BLaER1 (cell line): ENCODE data around the gene CREB5.
"Not testable (repeated sequence)": the region's sequence is repeated elsewhere in the genome, so short reads cannot be mapped to it uniquely, and the experiment has no call there.

Source experiments
- H3K27ac ChIP-seq: shearing (Covaris generic); formaldehyde crosslinking; 2 replicates; pipeline ENCODE4 v1.8.1; 2022
- H3K27me3 ChIP-seq: shearing (Covaris generic); formaldehyde crosslinking; 2 replicates; pipeline ENCODE4 v1.8.1; 2022
- H3K36me3 ChIP-seq: shearing (Covaris generic); formaldehyde crosslinking; 2 replicates; pipeline ENCODE4 v1.8.1; 2022
- H3K4me1 ChIP-seq: shearing (Covaris generic); formaldehyde crosslinking; 2 replicates; pipeline ENCODE4 v1.8.1; 2022
- H3K4me2 ChIP-seq: shearing (Covaris generic); formaldehyde crosslinking; 2 replicates; pipeline ENCODE4 v1.8.1; 2022
- H3K4me3 ChIP-seq: shearing (Covaris generic); formaldehyde crosslinking; 2 replicates; pipeline ENCODE4 v1.8.1; 2022
- H3K9ac ChIP-seq: shearing (Covaris generic); formaldehyde crosslinking; 2 replicates; pipeline ENCODE4 v1.8.1; 2022
- H3K9me3 ChIP-seq: shearing (Covaris generic); formaldehyde crosslinking; 2 replicates; pipeline ENCODE4 v1.8.1; 2022
- H4K20me1 ChIP-seq: shearing (Covaris generic); formaldehyde crosslinking; 2 replicates; pipeline ENCODE4 v1.8.1; 2022
- Cebpa-rat ChIP-seq: shearing (Covaris generic); IDR thresholded peaks from 2 replicates; pipeline ENCODE4 v1.8.1; 2022

The CREB5 gene

DNA sequence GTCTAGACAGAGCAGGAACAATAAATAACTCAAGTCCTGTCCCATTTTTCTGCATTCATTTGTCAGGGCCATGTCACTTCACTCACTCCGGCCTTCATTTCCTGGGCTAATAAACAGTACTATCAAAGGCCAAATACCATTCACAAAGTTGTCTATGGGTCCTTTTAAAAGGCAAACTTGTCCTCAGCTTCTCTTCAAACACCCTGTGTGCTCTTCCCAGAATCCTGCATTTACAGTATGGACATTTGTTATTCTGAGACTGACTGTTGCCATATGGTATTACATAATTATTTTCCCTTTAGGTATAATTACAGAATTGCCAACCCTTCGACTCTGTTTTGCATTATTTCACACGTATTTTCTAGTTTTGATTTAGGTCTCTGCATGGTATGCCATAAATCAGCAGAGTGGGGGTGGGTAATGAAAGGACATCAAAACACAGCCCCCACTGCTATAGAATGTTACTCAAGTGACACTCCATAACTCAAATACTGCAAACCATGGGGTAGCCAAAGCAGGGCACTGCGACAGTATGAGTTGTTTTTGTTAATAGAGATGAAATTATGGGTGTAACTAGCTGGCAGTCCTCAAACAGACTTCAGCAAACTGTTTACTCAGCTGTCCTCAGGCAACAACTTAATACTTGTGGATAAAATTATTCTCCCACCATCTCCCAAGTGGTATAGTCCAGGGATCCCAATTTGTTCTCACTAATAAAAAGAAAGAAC, 362.1 kb downstream of the CREB5 start:
- H3K9ac ChIP-seq: no peak overlapping the region
- H4K20me1 ChIP-seq: no peaks in the 10 kb centered on the region
- no peaks in the 10 kb centered on the region for H3K36me3 ChIP-seq
- H3K4me3 ChIP-seq: no peak overlapping the region
- 0 out of 2 replicates have a peak, but pooled peaks cover 5% of the 10 kb centered on the region for H3K9me3 ChIP-seq
- TF ChIP-seq Cebpa-rat: no peak
- H3K4me2 ChIP-seq: no peak overlapping the region
- H3K27ac ChIP-seq: no peak overlapping the region
- H3K4me1 ChIP-seq: no peaks in the 10 kb centered on the region
- H3K27me3 ChIP-seq: no peaks in the 10 kb centered on the region

GRCh38 chr7:28776463-28777157, 364.3 kb downstream of the CREB5 start:
- Histone ChIP-seq H3K4me3 (no peak overlapping the region), H3K27me3 (no peaks in the 10 kb centered on the region), H3K9ac (no peak overlapping the region), H4K20me1 (no peaks in the 10 kb centered on the region), H3K27ac (no peak overlapping the region), H3K4me1 (no peaks in the 10 kb centered on the region), H3K9me3 (no peaks in the 10 kb centered on the region), H3K4me2 (no peak overlapping the region), H3K36me3 (no peaks in the 10 kb centered on the region)
- TF ChIP-seq Cebpa-rat: no peak

- Histone ChIP-seq H3K9ac (no peak overlapping the region), H4K20me1 (no peaks in the 10 kb centered on the region), H3K27ac (no peak overlapping the region), H3K27me3 (no peaks in the 10 kb centered on the region), H3K4me3 (no peak overlapping the region), H3K4me1 (peaks cover 15% of the 10 kb centered on the region), H3K9me3 (no peaks in the 10 kb centered on the region), H3K36me3 (no peaks in the 10 kb centered on the region), H3K4me2 (no peak overlapping the region)
- TF ChIP-seq Cebpa-rat: no peak
Observed at GRCh38 chr7:28778786-28779185, 366.5 kb downstream of the CREB5 start.

GRCh38 chr7:28779954-28780353, 367.6 kb downstream of the CREB5 start:
- H3K4me1 ChIP-seq: peaks cover 27% of the 10 kb centered on the region
- H3K27me3 ChIP-seq: no peaks in the 10 kb centered on the region
- no peak for TF ChIP-seq Cebpa-rat
- no peaks in the 10 kb centered on the region for H3K9me3 ChIP-seq
- H3K36me3 ChIP-seq: no peaks in the 10 kb centered on the region
- no peaks in the 10 kb centered on the region for H4K20me1 ChIP-seq
- H3K4me3 ChIP-seq: no peak overlapping the region
- H3K9ac ChIP-seq: no peak overlapping the region
- no peak overlapping the region for H3K27ac ChIP-seq
- no peak overlapping the region for H3K4me2 ChIP-seq

- no peaks in the 10 kb centered on the region for H3K27me3 ChIP-seq
- no peak overlapping the region for H3K4me3 ChIP-seq
- peaks cover 51% of the 10 kb centered on the region for H3K4me1 ChIP-seq
- no peaks in the 10 kb centered on the region for H4K20me1 ChIP-seq
- TF ChIP-seq Cebpa-rat: no peak
- H3K4me2 ChIP-seq: peak overlapping the region; percentile 34; the same call in 1 of the 2 replicates
- no peaks in the 10 kb centered on the region for H3K9me3 ChIP-seq
- H3K36me3 ChIP-seq: no peaks in the 10 kb centered on the region
- H3K9ac ChIP-seq: no peak overlapping the region
- H3K27ac ChIP-seq: no peak overlapping the region
Observed at GRCh38 chr7:28782362-28782761, 370.0 kb downstream of the CREB5 start.

DNA sequence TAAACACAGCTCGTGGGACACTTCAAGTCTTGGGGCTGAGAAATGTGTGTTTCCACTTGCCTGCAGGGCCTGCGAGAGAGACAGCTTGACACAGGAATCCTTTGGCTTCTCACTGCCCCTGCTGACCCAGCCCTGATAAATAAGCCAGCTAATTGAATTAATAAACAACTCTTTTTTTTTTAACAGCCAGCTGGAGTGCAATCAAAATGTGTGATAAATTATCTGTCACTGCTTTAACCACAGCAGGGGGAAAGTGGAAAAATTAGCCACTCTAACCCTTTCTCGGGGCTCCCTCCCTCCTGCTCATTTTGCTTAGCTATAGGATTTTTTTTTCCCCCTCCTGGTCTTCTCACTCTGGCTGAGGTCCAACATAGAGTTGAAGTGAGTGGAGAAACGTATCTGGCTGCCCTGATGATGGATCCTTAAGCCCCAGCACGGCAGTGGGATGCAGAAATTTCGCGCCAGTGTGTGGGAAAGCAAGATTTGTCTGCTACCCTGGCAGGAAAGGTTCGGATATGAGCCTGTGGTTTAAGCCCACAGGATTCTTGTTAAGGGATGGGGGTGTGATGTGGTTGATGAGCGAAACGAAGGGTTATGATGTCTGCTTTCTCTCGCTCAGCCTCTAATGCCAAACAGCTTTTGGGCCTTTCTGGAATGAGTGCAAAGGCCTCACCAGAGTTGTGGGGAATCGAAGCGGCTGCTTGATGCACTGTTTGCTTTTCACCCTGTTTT, 372.0 kb downstream of the CREB5 start:
- Histone ChIP-seq H3K4me3 (no peak overlapping the region), H3K9me3 (no peaks in the 10 kb centered on the region), H3K27me3 (no peaks in the 10 kb centered on the region), H3K27ac (no peak overlapping the region), H3K36me3 (no peaks in the 10 kb centered on the region), H3K9ac (no peak overlapping the region), H3K4me1 (peaks cover 59% of the 10 kb centered on the region), H4K20me1 (no peaks in the 10 kb centered on the region), H3K4me2 (peak overlapping the region; percentile 55)
- TF ChIP-seq Cebpa-rat: no peak

GRCh38 chr7:28785041-28785995, 373.0 kb downstream of the CREB5 start:
- no peaks in the 10 kb centered on the region for H3K36me3 ChIP-seq
- no peak overlapping the region for H3K9ac ChIP-seq
- H3K27me3 ChIP-seq: no peaks in the 10 kb centered on the region
- peaks cover 59% of the 10 kb centered on the region for H3K4me1 ChIP-seq
- TF ChIP-seq Cebpa-rat: no peak
- H3K4me3 ChIP-seq: no peak overlapping the region
- H4K20me1 ChIP-seq: no peaks in the 10 kb centered on the region
- H3K9me3 ChIP-seq: no peaks in the 10 kb centered on the region
- H3K27ac ChIP-seq: no peak overlapping the region
- H3K4me2 ChIP-seq: peak overlapping the region; percentile 55

DNA sequence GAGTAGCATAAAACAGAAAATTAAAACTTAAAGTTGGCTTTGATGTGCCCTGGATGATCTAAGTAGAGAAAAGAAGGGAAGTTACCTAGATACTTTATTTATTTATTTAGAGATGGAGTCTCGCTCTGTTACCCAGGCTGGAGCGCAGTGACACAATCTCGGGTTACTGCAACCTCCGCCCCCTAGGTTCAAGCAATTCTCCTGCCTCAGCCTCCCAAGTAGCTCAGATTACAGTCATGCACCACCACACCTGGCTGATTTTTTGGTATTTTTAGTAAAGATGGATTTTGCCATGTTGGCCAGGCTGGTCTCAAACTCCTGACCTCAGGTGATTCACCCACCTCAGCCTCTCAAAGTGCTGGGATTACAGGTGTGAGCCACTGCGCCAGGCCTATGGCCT, 373.8 kb downstream of the CREB5 start:
- H3K27me3 ChIP-seq, H3K9me3 ChIP-seq, H3K27ac ChIP-seq, H4K20me1 ChIP-seq, H3K9ac ChIP-seq, H3K36me3 ChIP-seq, H3K4me3 ChIP-seq: not testable (repeated sequence)
- peak overlapping the region; percentile 55 for H3K4me2 ChIP-seq
- H3K4me1 ChIP-seq: peaks cover 59% of the 10 kb centered on the region

- no peaks in the 10 kb centered on the region for H3K36me3 ChIP-seq
- H3K4me1 ChIP-seq: peaks cover 55% of the 10 kb centered on the region
- H3K9ac ChIP-seq: no peak overlapping the region
- peak overlapping the region; percentile 55 for H3K4me2 ChIP-seq
- H3K9me3 ChIP-seq: no peaks in the 10 kb centered on the region
- no peak overlapping the region for H3K27ac ChIP-seq
- TF ChIP-seq Cebpa-rat: no peak
- H4K20me1 ChIP-seq: no peaks in the 10 kb centered on the region
- H3K27me3 ChIP-seq: no peaks in the 10 kb centered on the region
- H3K4me3 ChIP-seq: no peak overlapping the region
Observed at GRCh38 chr7:28787106-28787505, 374.8 kb downstream of the CREB5 start.
